Activated CD4-positive, alpha-beta T cell treated with anti-CD3 and anti-CD28 coated beads, Interleukin-2, amount 10 ng/mL, durations not matched to agents 24 days and 14 days (primary cell): ENCODE measurements around the gene IMMP1L. TPM values are rescaled to one million over a fixed set of nuclear protein-coding genes. Genes with fewer than 3 reads are reported as not detected.
"Not testable (repeated sequence)": the region's sequence is repeated elsewhere in the genome, so short reads cannot be mapped to it uniquely, and the experiment has no call there.

ENCODE experiments used
- DNase-seq: peaks from one replicate; pipeline ENCODE4 v3.0.0; 2022
- H3K27ac Mint-ChIP-seq: one replicate; pipeline ENCODE4 v1.8.0; 2022; ENCODE audit warnings: mild to moderate bottlenecking, mixed read lengths
- H3K27me3 Mint-ChIP-seq: one replicate; pipeline ENCODE4 v1.8.0; 2022; ENCODE audit warnings: mixed read lengths
- H3K36me3 Mint-ChIP-seq: one replicate; pipeline ENCODE4 v1.8.0; 2022; ENCODE audit warnings: low read depth, mild to moderate bottlenecking, mixed read lengths
- H3K4me1 Mint-ChIP-seq: one replicate; pipeline ENCODE4 v1.8.0; 2021; ENCODE audit warnings: mixed read lengths
- H3K4me3 Mint-ChIP-seq: one replicate; pipeline ENCODE4 v1.8.0; 2022; ENCODE audit warnings: mild to moderate bottlenecking, moderate library complexity, mixed read lengths
- H3K9me3 Mint-ChIP-seq: one replicate; pipeline ENCODE4 v1.8.0; 2021; ENCODE audit warnings: mixed read lengths
- intact Hi-C: fragments of 100-400 bp; cut with micrococcal nuclease; formaldehyde crosslinking; loops from one replicate; pipeline ENCODE4 v1.15.1; 2023
- total RNA-seq: library from RNA; stranded (reverse); gene quantifications from 2 replicates; pipeline ENCODE4 v1.2.3, GENCODE V29; 2022

IMMP1L gene
- total RNA-seq, 1 donor from 2014 or later = 27.2 TPM

- DNase-seq, H3K4me3 Mint-ChIP-seq, H3K27ac Mint-ChIP-seq, H3K9me3 Mint-ChIP-seq, H3K27me3 Mint-ChIP-seq, intact Hi-C loops, H3K4me1 Mint-ChIP-seq: not testable (repeated sequence)
- H3K36me3 Mint-ChIP-seq = peaks cover 39% of the 10 kb centered on the region
Measured at GRCh38 chr11:31493762-31494161, 15.7 kb downstream of the IMMP1L start.

DNA sequence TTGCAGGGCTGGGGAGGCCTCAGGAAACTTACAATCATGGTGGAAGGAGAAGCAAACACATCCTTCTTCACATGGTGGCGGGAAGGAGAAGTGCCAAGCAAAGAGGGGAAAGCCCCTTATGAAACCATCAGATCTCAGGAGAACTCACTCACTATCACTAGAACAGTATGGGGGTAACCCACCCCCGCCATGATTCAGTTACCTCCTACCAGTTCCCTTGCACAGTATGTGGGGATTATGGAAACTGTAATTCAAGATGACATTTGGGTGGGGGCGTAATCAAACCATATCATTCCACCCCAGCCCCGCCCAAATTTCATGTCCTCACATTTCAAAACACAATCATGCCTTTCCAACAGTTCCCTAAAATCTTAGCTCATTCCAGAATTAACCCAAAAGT lies 16.2 kb downstream of the IMMP1L start:
- Mint-ChIP-seq H3K4me3 (no peak overlapping the region), H3K9me3 (peaks cover 8% of the 10 kb centered on the region), H3K27ac (no peak overlapping the region), H3K27me3 (no peaks in the 10 kb centered on the region), H3K36me3 (peaks cover 37% of the 10 kb centered on the region), H3K4me1 (peaks cover 4% of the 10 kb centered on the region)
- DNase-seq = no peak
- intact Hi-C loops = no loop called here

- Mint-ChIP-seq H3K4me1 (peaks cover 4% of the 10 kb centered on the region), H3K9me3 (peaks cover 8% of the 10 kb centered on the region), H3K4me3 (no peak overlapping the region), H3K27ac (no peak overlapping the region), H3K36me3 (peaks cover 37% of the 10 kb centered on the region), H3K27me3 (no peaks in the 10 kb centered on the region)
- intact Hi-C loops = no loop called here
- no peak for DNase-seq
Measured at GRCh38 chr11:31492320-31492913, 17.0 kb downstream of the IMMP1L start.

GRCh38 chr11:31487848-31488247 lies 21.6 kb downstream of the IMMP1L start:
- H3K27ac Mint-ChIP-seq = no peak overlapping the region
- no peaks in the 10 kb centered on the region for H3K27me3 Mint-ChIP-seq
- H3K4me3 Mint-ChIP-seq = no peak overlapping the region
- no peaks in the 10 kb centered on the region for H3K9me3 Mint-ChIP-seq
- peaks cover 6% of the 10 kb centered on the region for H3K36me3 Mint-ChIP-seq
- intact Hi-C loops = no loop called here
- peaks cover 6% of the 10 kb centered on the region for H3K4me1 Mint-ChIP-seq
- peak; percentile 68 for DNase-seq

DNA sequence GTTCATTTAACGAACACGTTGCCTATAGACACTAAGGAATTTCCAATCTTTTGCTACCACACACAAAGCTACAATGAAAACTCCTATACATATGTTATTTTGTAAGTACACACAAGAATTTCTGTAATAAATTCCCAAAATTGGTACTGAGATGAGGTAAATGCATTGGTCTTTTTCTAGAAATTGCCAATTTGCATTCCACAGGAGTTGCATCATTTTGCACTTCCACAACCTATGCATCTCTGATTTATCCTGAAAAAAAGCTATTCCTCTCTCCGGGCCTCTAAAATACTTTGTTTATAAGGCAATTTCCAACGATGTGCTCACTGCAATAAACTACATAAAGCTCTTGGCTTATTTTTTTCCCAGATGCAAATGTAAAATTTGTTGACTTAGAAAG lies 24.9 kb downstream of the IMMP1L start:
- Mint-ChIP-seq H3K36me3 (peaks cover 2% of the 10 kb centered on the region), H3K9me3 (no peaks in the 10 kb centered on the region), H3K27ac (no peak overlapping the region), H3K4me1 (peaks cover 2% of the 10 kb centered on the region), H3K27me3 (no peaks in the 10 kb centered on the region), H3K4me3 (no peak overlapping the region)
- no peak for DNase-seq
- intact Hi-C loops = no loop called here

DNA sequence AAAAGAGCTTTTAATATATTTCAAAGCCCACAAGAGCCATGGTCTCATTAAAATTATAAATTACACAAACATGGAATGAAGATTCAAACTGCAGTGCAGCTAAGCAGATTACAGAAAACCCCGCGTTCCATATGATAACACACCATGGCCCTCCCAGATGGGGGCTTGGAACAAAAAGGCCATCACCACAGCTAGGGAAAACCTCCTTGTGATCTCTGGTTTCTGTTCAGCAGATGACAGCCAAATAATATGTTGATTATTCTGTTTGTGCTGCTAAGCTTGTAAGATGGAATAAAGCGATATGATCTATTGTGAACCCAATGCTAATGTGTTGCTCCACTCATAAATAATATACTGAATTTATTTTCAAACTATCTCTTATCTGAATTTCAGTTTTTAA lies 28.5 kb downstream of the IMMP1L start:
- Mint-ChIP-seq H3K4me1 (no peaks in the 10 kb centered on the region), H3K27ac (no peak overlapping the region), H3K4me3 (no peak overlapping the region), H3K9me3 (no peaks in the 10 kb centered on the region), H3K27me3 (no peaks in the 10 kb centered on the region), H3K36me3 (no peaks in the 10 kb centered on the region)
- DNase-seq = no peak
- intact Hi-C loops = no loop called here

DNA sequence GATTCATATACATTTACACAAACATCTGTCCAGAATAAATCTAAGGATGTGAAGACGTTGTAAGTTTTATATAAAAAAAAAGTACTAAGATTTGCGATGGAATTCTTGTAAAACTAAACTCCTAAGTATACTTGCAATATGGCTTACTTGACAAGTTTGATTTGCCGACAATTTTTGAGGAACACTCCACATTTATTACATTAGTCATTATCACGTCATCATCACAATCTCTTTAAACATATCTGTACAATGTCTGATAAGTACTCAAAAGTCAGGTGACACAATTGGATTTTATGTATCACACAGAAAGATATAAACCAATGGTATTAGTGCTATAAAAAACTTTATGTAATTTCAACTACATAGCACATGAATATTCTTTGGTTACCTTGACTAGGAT lies 30.4 kb downstream of the IMMP1L start:
- Mint-ChIP-seq H3K4me1 (no peaks in the 10 kb centered on the region), H3K36me3 (peaks cover 1% of the 10 kb centered on the region), H3K9me3 (no peaks in the 10 kb centered on the region), H3K27ac (no peak overlapping the region), H3K27me3 (no peaks in the 10 kb centered on the region), H3K4me3 (no peak overlapping the region)
- no peak for DNase-seq
- intact Hi-C loops = no loop called here

- Mint-ChIP-seq H3K27ac (no peak overlapping the region), H3K27me3 (no peaks in the 10 kb centered on the region), H3K36me3 (peaks cover 1% of the 10 kb centered on the region), H3K4me3 (no peak overlapping the region), H3K9me3 (no peaks in the 10 kb centered on the region), H3K4me1 (no peaks in the 10 kb centered on the region)
- no peak for DNase-seq
- intact Hi-C loops = no loop called here
Measured at GRCh38 chr11:31478223-31478590, 31.2 kb downstream of the IMMP1L start.

GRCh38 chr11:31477528-31478222 lies 31.7 kb downstream of the IMMP1L start:
- intact Hi-C loops = no loop called here
- no peaks in the 10 kb centered on the region for H3K27me3 Mint-ChIP-seq
- DNase-seq = no peak
- H3K36me3 Mint-ChIP-seq = peaks cover 1% of the 10 kb centered on the region
- H3K9me3 Mint-ChIP-seq = no peaks in the 10 kb centered on the region
- no peak overlapping the region for H3K27ac Mint-ChIP-seq
- no peaks in the 10 kb centered on the region for H3K4me1 Mint-ChIP-seq
- no peak overlapping the region for H3K4me3 Mint-ChIP-seq

- intact Hi-C loops = no loop called here
- peaks cover 3% of the 10 kb centered on the region for H3K9me3 Mint-ChIP-seq
- no peaks in the 10 kb centered on the region for H3K27me3 Mint-ChIP-seq
- H3K36me3 Mint-ChIP-seq = peaks cover 6% of the 10 kb centered on the region
- no peak overlapping the region for H3K27ac Mint-ChIP-seq
- H3K4me3 Mint-ChIP-seq = no peak overlapping the region
- no peak for DNase-seq
- H3K4me1 Mint-ChIP-seq = no peaks in the 10 kb centered on the region
Measured at GRCh38 chr11:31474083-31474482, 35.3 kb downstream of the IMMP1L start.

GRCh38 chr11:31464436-31464835 lies 45.0 kb downstream of the IMMP1L start:
- peaks cover 17% of the 10 kb centered on the region for H3K9me3 Mint-ChIP-seq
- no peak overlapping the region for H3K4me3 Mint-ChIP-seq
- H3K4me1 Mint-ChIP-seq = no peaks in the 10 kb centered on the region
- peaks cover 16% of the 10 kb centered on the region for H3K36me3 Mint-ChIP-seq
- intact Hi-C loops = no loop called here
- no peak for DNase-seq
- no peaks in the 10 kb centered on the region for H3K27me3 Mint-ChIP-seq
- no peak overlapping the region for H3K27ac Mint-ChIP-seq

GRCh38 chr11:31455177-31455576 lies 54.2 kb downstream of the IMMP1L start:
- Mint-ChIP-seq H3K36me3 (peaks cover 14% of the 10 kb centered on the region), H3K4me1 (no peaks in the 10 kb centered on the region), H3K9me3 (no peaks in the 10 kb centered on the region), H3K27ac (no peak overlapping the region), H3K4me3 (no peak overlapping the region), H3K27me3 (no peaks in the 10 kb centered on the region)
- no peak for DNase-seq
- intact Hi-C loops = no loop called here

- H3K27me3 Mint-ChIP-seq = no peaks in the 10 kb centered on the region
- H3K36me3 Mint-ChIP-seq = peaks cover 17% of the 10 kb centered on the region
- DNase-seq = no peak
- peaks cover 4% of the 10 kb centered on the region for H3K9me3 Mint-ChIP-seq
- no peaks in the 10 kb centered on the region for H3K4me1 Mint-ChIP-seq
- no peak overlapping the region for H3K27ac Mint-ChIP-seq
- no peak overlapping the region for H3K4me3 Mint-ChIP-seq
- intact Hi-C loops = no loop called here
Measured at GRCh38 chr11:31450841-31451240, 58.6 kb downstream of the IMMP1L start.

GRCh38 chr11:31449040-31449439 lies 60.4 kb downstream of the IMMP1L start:
- H3K4me1 Mint-ChIP-seq = no peaks in the 10 kb centered on the region
- intact Hi-C loops = no loop called here
- peaks cover 20% of the 10 kb centered on the region for H3K36me3 Mint-ChIP-seq

DNA sequence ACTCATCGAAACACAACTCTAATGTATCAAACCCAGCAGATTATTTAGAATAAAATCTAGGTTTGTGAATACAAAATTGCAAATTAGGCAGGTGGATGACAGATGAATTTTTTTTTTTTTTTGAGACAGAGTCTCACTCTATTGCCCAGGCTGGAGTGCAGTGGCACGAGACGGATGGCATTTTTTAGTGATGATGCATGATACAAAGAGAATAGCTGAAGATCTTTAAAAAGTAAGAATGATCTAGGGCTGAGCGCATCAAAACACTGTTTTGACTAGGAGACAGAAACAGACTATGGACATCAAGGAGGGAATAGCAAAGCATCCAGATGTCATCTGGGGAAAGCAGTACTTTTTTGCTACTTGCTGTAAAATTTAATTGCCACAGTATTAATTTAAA lies 63.8 kb downstream of the IMMP1L start:
- intact Hi-C loops = no loop called here
- H3K27ac Mint-ChIP-seq = no peak overlapping the region

More at GRCh38 chr11:31449040-31449439, 60.4 kb downstream of the IMMP1L start:
- Mint-ChIP-seq H3K4me3 (no peak overlapping the region), H3K27me3 (no peaks in the 10 kb centered on the region), H3K9me3 (peaks cover 4% of the 10 kb centered on the region), H3K27ac (no peak overlapping the region)
- DNase-seq = no peak

More for the DNA sequence above, 63.8 kb downstream of the IMMP1L start:
- DNase-seq = no peak
- peaks cover 4% of the 10 kb centered on the region for H3K9me3 Mint-ChIP-seq
- peaks cover 14% of the 10 kb centered on the region for H3K36me3 Mint-ChIP-seq
- H3K4me3 Mint-ChIP-seq = no peak overlapping the region
- H3K27me3 Mint-ChIP-seq = no peaks in the 10 kb centered on the region
- H3K4me1 Mint-ChIP-seq = no peaks in the 10 kb centered on the region
